CD8-positive, alpha-beta memory T cell (primary cell): ENCODE measurements around the gene TUBA3D. TPM values are rescaled to one million over a fixed set of nuclear protein-coding genes. Genes with fewer than 3 reads are reported as not detected.
"Not testable (repeated sequence)": the region's sequence is repeated elsewhere in the genome, so short reads cannot be mapped to it uniquely, and the experiment has no call there.

Experiments used
- CTCF ChIA-PET: fragments of 350-600 bp; sonication (Branson Sonifier 250); formaldehyde crosslinking; loops from one replicate; lab custom pipeline; 2021; ENCODE audit warnings: antibody characterized with exemption; lab: Charles Lee
- POLR2A ChIA-PET: fragments of 350-600 bp; sonication (Branson Sonifier 250); formaldehyde crosslinking; loops from one replicate; lab custom pipeline; 2021; ENCODE audit warnings: antibody characterized with exemption; lab: Charles Lee
- DNase-seq, 5 donors: peaks; one replicate each; pipeline versions ENCODE4 v3.0.0 to v3.0.0-alpha.2; 2020 to 2022; ENCODE audit warnings: mixed read lengths in 1 of 5
- H3K27ac ChIP-seq: one replicate; pipeline ENCODE4 v1.7.0; 2013; ENCODE audit warnings: low read depth, mild to moderate bottlenecking, low read length, moderate library complexity
- H3K27me3 ChIP-seq: 2 replicates; pipeline ENCODE4 v1.7.0; 2013; ENCODE audit warnings: low read length, mild to moderate bottlenecking; ENCODE audit not compliant: insufficient read depth, poor library complexity, severe bottlenecking
- H3K36me3 ChIP-seq: 2 replicates; pipeline ENCODE4 v1.7.0; 2013; ENCODE audit warnings: mild to moderate bottlenecking, low read length, moderate library complexity; ENCODE audit not compliant: insufficient read depth
- H3K4me1 ChIP-seq: 2 replicates; pipeline ENCODE4 v1.7.0; 2013; ENCODE audit warnings: mild to moderate bottlenecking, low read length, moderate library complexity; ENCODE audit not compliant: insufficient read depth
- H3K4me3 ChIP-seq: 2 replicates; pipeline ENCODE4 v1.7.0; 2013; ENCODE audit warnings: mild to moderate bottlenecking, low read length
- H3K9me3 ChIP-seq: 2 replicates; pipeline ENCODE4 v1.7.0; 2013; ENCODE audit warnings: mild to moderate bottlenecking, low read length
- H3K27ac Mint-ChIP-seq, 8 donors: one replicate each; pipeline ENCODE4 v1.8.0; 2020 to 2021; ENCODE audit warnings: mixed read lengths in 8 of 8, mild to moderate bottlenecking in 6 of 8, inconsistent platforms in 3 of 8, moderate library complexity in 3 of 8
- H3K27me3 Mint-ChIP-seq, 2 donors: one replicate each; pipeline ENCODE4 v1.8.0; 2020 to 2021; ENCODE audit warnings: mixed read lengths in 2 of 2, mild to moderate bottlenecking in 1 of 2, moderate library complexity in 1 of 2
- H3K36me3 Mint-ChIP-seq, 3 donors: one replicate each; pipeline ENCODE4 v1.8.0; 2020 to 2021; ENCODE audit warnings: mixed read lengths in 3 of 3, inconsistent platforms in 1 of 3, mild to moderate bottlenecking in 1 of 3
- H3K4me1 Mint-ChIP-seq, 3 donors: one replicate each; pipeline ENCODE4 v1.8.0; 2020 to 2021; ENCODE audit warnings: mixed read lengths in 3 of 3, inconsistent platforms in 1 of 3, mild to moderate bottlenecking in 1 of 3
- H3K4me3 Mint-ChIP-seq, 7 donors: one replicate each; pipeline ENCODE4 v1.8.0; 2020 to 2021; ENCODE audit warnings: mixed read lengths in 7 of 7, mild to moderate bottlenecking in 6 of 7, moderate library complexity in 4 of 7, inconsistent platforms in 2 of 7
- H3K9me3 Mint-ChIP-seq, 5 donors: one replicate each; pipeline ENCODE4 v1.8.0; 2020 to 2022; ENCODE audit warnings: mixed read lengths in 5 of 5, mild to moderate bottlenecking in 3 of 5, moderate library complexity in 2 of 5, inconsistent platforms in 1 of 5
- polyA plus RNA-seq: library from polyadenylated mRNA; unstranded; fragments of 300-500 nt; fragmentation: Illumina TruSeq; gene quantifications from one replicate; pipeline ENCODE4 v1.2.3, GENCODE V29; 2021
- total RNA-seq, 2 experiments: library from RNA; stranded (reverse); gene quantifications; one replicate each; pipeline ENCODE4 v1.2.3, GENCODE V29; 2021

TUBA3D gene
- total and polyA plus RNA-seq, 3 experiments from 2014 or later, result 0.14 TPM; not detected in 2

DNA sequence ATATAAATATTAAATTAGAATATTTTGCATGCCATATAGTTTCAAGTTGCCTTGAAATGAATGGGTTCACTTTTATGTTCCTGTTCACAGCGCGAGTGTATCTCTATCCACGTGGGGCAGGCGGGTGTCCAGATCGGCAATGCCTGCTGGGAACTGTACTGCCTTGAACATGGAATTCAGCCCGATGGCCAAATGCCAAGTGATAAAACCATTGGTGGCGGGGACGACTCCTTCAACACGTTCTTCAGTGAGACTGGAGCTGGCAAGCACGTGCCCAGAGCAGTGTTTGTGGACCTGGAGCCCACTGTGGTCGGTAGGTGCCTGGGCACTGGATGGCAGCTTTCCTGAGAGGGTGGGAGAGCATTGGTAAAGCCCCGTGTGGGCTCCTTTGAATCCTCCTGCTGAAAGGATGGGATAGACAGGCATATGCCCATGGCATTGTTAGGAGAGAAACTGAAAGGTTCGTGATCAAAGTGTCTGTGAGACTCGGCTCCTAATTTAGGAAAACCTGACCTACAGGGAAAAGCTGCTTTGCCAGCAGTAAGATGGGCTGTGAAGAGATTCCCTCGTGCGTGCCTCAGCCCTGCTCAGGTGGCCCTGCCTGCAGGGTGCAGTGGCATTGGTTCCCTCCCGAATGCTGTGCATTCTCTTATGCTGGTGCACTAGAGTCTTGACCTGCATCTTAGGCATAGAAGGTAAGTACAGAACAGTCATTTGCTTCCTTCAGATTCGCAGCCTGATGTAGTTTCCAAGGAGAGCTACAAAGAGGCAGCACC is 2.3 kb downstream of the TUBA3D start:
- POLR2A ChIA-PET, DNase-seq, H3K9me3 Mint-ChIP-seq, H3K9me3 ChIP-seq, H3K4me1 Mint-ChIP-seq, H3K4me3 Mint-ChIP-seq, H3K36me3 ChIP-seq, H3K27me3 ChIP-seq, H3K4me1 ChIP-seq, H3K4me3 ChIP-seq, CTCF ChIA-PET, H3K27ac Mint-ChIP-seq, H3K27ac ChIP-seq, H3K27me3 Mint-ChIP-seq: not testable (repeated sequence)
- H3K36me3 Mint-ChIP-seq, result peaks cover 0 to 15% (median 5%) of the 10 kb centered on the region in 3 donors

- H3K4me3 ChIP-seq, POLR2A ChIA-PET, H3K27me3 ChIP-seq, H3K4me1 Mint-ChIP-seq, H3K36me3 ChIP-seq, H3K27me3 Mint-ChIP-seq, CTCF ChIA-PET, H3K9me3 Mint-ChIP-seq, H3K27ac Mint-ChIP-seq, H3K4me1 ChIP-seq, H3K4me3 Mint-ChIP-seq, DNase-seq, H3K9me3 ChIP-seq, H3K27ac ChIP-seq: not testable (repeated sequence)
- H3K36me3 Mint-ChIP-seq, result peaks cover 0 to 18% (median 5%) of the 10 kb centered on the region in 3 donors
Measured at GRCh38 chr2:131478850-131479461, 3.0 kb downstream of the TUBA3D start.

- H3K27me3 ChIP-seq, DNase-seq, H3K4me1 ChIP-seq, H3K27me3 Mint-ChIP-seq, CTCF ChIA-PET, H3K9me3 ChIP-seq, POLR2A ChIA-PET, H3K4me1 Mint-ChIP-seq, H3K27ac Mint-ChIP-seq, H3K36me3 ChIP-seq, H3K4me3 ChIP-seq, H3K27ac ChIP-seq, H3K4me3 Mint-ChIP-seq, H3K9me3 Mint-ChIP-seq: not testable (repeated sequence)
- H3K36me3 Mint-ChIP-seq, result peaks cover 0 to 22% (median 5%) of the 10 kb centered on the region in 3 donors
Measured at GRCh38 chr2:131480351-131480750, 4.4 kb downstream of the TUBA3D start.

DNA sequence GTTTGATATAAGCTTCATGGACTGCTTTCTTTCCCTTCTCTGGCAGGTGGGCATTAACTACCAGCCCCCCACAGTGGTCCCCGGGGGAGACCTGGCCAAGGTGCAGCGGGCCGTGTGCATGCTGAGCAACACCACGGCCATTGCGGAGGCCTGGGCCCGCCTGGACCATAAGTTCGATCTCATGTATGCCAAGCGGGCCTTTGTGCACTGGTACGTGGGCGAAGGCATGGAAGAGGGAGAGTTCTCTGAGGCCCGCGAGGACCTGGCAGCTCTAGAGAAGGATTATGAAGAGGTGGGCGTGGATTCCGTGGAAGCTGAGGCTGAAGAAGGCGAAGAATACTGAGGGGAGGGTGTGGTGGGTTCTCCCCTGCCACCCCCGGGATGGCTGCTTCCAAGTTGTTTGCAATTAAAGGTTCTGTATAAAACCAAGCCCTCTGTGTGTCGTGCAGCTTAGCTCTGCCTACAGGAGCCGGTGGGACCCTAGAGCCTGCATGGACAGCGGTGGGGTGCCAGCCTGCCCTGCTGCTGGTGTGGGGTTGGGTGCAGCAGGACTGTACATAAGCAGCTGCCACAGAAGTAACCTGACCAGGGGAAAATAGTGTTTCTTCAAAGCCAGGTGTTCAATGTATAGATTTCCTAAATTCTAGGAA is 6.7 kb downstream of the TUBA3D start:
- H3K27ac Mint-ChIP-seq, H3K9me3 ChIP-seq, POLR2A ChIA-PET, H3K27me3 ChIP-seq, H3K9me3 Mint-ChIP-seq, H3K4me1 Mint-ChIP-seq, H3K27ac ChIP-seq, H3K27me3 Mint-ChIP-seq, H3K4me1 ChIP-seq, CTCF ChIA-PET, H3K36me3 ChIP-seq, H3K4me3 ChIP-seq, DNase-seq: not testable (repeated sequence)
- Mint-ChIP-seq H3K4me3 (peak overlapping the region in 1 of 7 donors; percentile 24), H3K36me3 (peaks cover 0 to 28% (median 5%) of the 10 kb centered on the region in 3 donors)

- H3K9me3 ChIP-seq, H3K27me3 Mint-ChIP-seq, H3K27ac ChIP-seq, DNase-seq, H3K4me3 ChIP-seq, H3K27ac Mint-ChIP-seq, POLR2A ChIA-PET, H3K36me3 ChIP-seq, H3K4me1 ChIP-seq, H3K27me3 ChIP-seq, H3K9me3 Mint-ChIP-seq, H3K4me3 Mint-ChIP-seq: not testable (repeated sequence)
- peaks cover 0 to 28% (median 5%) of the 10 kb centered on the region in 3 donors for H3K36me3 Mint-ChIP-seq
- CTCF ChIA-PET, result interaction anchor here (1.6 kb wide), 1 partner anchor 9 kb away, joined by 6 read pairs; no protein-coding TSS in a partner anchor
- peaks cover 0 to 14% (median 3%) of the 10 kb centered on the region in 3 donors for H3K4me1 Mint-ChIP-seq
Measured at GRCh38 chr2:131483981-131484820, 8.3 kb downstream of the TUBA3D start.

GRCh38 chr2:131484906-131485460 is 9.1 kb downstream of the TUBA3D start:
- H3K36me3 ChIP-seq, DNase-seq, H3K4me3 Mint-ChIP-seq, H3K9me3 Mint-ChIP-seq, H3K9me3 ChIP-seq, H3K4me1 ChIP-seq, H3K27me3 ChIP-seq, H3K4me3 ChIP-seq, POLR2A ChIA-PET, H3K27ac ChIP-seq, H3K27ac Mint-ChIP-seq, H3K27me3 Mint-ChIP-seq: not testable (repeated sequence)
- CTCF ChIA-PET, result interaction anchor here (1.6 kb wide), 1 partner anchor 8 kb away, joined by 6 read pairs; no protein-coding TSS in a partner anchor
- H3K4me1 Mint-ChIP-seq, result peaks cover 2 to 18% (median 5%) of the 10 kb centered on the region in 3 donors
- H3K36me3 Mint-ChIP-seq, result peaks cover 0 to 28% (median 5%) of the 10 kb centered on the region in 3 donors

- DNase-seq, H3K4me3 Mint-ChIP-seq, H3K27ac ChIP-seq, H3K36me3 ChIP-seq, H3K4me3 ChIP-seq, H3K9me3 Mint-ChIP-seq, CTCF ChIA-PET, H3K9me3 ChIP-seq, H3K27ac Mint-ChIP-seq, H3K27me3 ChIP-seq, H3K27me3 Mint-ChIP-seq, POLR2A ChIA-PET: not testable (repeated sequence)
- Mint-ChIP-seq H3K36me3 (peaks cover 0 to 30% (median 5%) of the 10 kb centered on the region in 3 donors), H3K4me1 (peaks cover 14 to 32% (median 15%) of the 10 kb centered on the region in 3 donors)
- H3K4me1 ChIP-seq, result peaks cover 18% of the 10 kb centered on the region
Measured at GRCh38 chr2:131486201-131486902, 10.4 kb downstream of the TUBA3D start.
